DOHH2 (cell line): Measurements from ENCODE around the gene CSRP3.

ENCODE experiments used
- CTCF ChIP-seq: fragments of 200-600 bp; sonication (generic); IDR thresholded peaks from one replicate; pipeline ENCODE4 v1.5.1; 2014; ENCODE audit warnings: antibody characterized with exemption, mild to moderate bottlenecking, low read depth, low read length; ENCODE audit not compliant: poor library complexity, severe bottlenecking
- EZH2phosphoT487 ChIP-seq: fragments of 200-600 bp; sonication (generic); IDR thresholded peaks from 2 replicates; pipeline ENCODE4 v1.6.1; 2017; ENCODE audit warnings: borderline replicate concordance, mild to moderate bottlenecking, antibody characterized with exemption, low read length, moderate library complexity, mixed read lengths

GRCh38 chr11:19196432-19196831, 5.4 kb downstream of the CSRP3 start:
- TF ChIP-seq CTCF (no peak), EZH2phosphoT487 (no peak)
